Gastroesophageal sphincter (tissue), 4 donors: ENCODE data around the gene CTNNA3. TPM values are rescaled to one million over a fixed set of nuclear protein-coding genes. Genes with fewer than 3 reads are reported as not detected.

ENCODE experiments used
- ATAC-seq: fragments of 150-250 bp; one replicate; pipeline ENCODE4 v1.9.1; 2016; ENCODE audit warnings: mild to moderate bottlenecking, moderate library complexity
- H3K27ac ChIP-seq, 4 donors: fragments of 200-600 bp; sonication (generic) in 3 of 4; 1 replicate in 3 of 4; 2 replicates in 1 of 4; pipeline ENCODE4 v1.5.1; 2016 to 2019
- H3K27me3 ChIP-seq: fragments of 200-600 bp; sonication (generic); one replicate; pipeline ENCODE4 v1.5.1; 2019
- H3K36me3 ChIP-seq, 2 donors: fragments of 200-600 bp; sonication (generic); one replicate each; pipeline ENCODE4 v1.5.1; 2019; ENCODE audit warnings: control low read depth in 1 of 2
- H3K4me1 ChIP-seq, 3 donors: fragments of 200-600 bp; sonication (generic); 1 replicate in 2 of 3; 2 replicates in 1 of 3; pipeline ENCODE4 v1.5.1; 2016 to 2019; ENCODE audit warnings: control low read depth in 2 of 3
- H3K4me3 ChIP-seq, 2 donors: fragments of 200-600 bp; sonication (generic); one replicate each; pipeline ENCODE4 v1.5.1; 2019; ENCODE audit warnings: mild to moderate bottlenecking in 1 of 2, moderate library complexity in 1 of 2
- H3K9me3 ChIP-seq, 3 donors: fragments of 200-600 bp; sonication (generic); one replicate each; pipeline ENCODE4 v1.5.1; 2017 to 2019; ENCODE audit warnings: control low read depth in 2 of 3
- CTCF ChIP-seq, 4 experiments: fragments of 200-600 bp in 2 of 4; fragments of 450-650 bp in 2 of 4; sonication (generic) in 1 of 4; IDR thresholded peaks; one replicate each; pipeline ENCODE4 v1.5.1; 2017 to 2019; ENCODE audit warnings: antibody characterized with exemption in 4 of 4, mild to moderate bottlenecking in 2 of 4, moderate library complexity in 2 of 4
- EP300 ChIP-seq: sonication (generic); formaldehyde crosslinking; IDR thresholded peaks from one replicate; pipeline ENCODE4 v1.6.1; 2017; ENCODE audit warnings: antibody characterized with exemption, mild to moderate bottlenecking
- POLR2A ChIP-seq, 2 donors: fragments of 450-650 bp; IDR thresholded peaks; one replicate each; pipeline ENCODE4 v1.6.1; 2017; ENCODE audit warnings: antibody characterized with exemption in 2 of 2, mild to moderate bottlenecking in 2 of 2, moderate library complexity in 1 of 2
- POLR2AphosphoS5 ChIP-seq: sonication (generic); formaldehyde crosslinking; IDR thresholded peaks from one replicate; pipeline ENCODE4 v1.6.1; 2017; ENCODE audit warnings: antibody characterized with exemption
- WGBS, 2 donors: methylation state at CpG; one replicate each; pipeline ENCODE4 v1.1.5; 2018; ENCODE audit warnings: low coverage in 1 of 2; 5-methylcytosine and 5-hydroxymethylcytosine counted together
- total RNA-seq, 4 donors: library from RNA; depleted of rRNA; stranded (reverse); fragments of >200 nt; gene quantifications; one replicate each; pipeline ENCODE4 v1.1.0, GENCODE V29; 2016

The CTNNA3 gene
- total RNA-seq, 4 donors from 2014 or later, result 5.1 to 22.0 (median 13.8) TPM

GRCh38 chr10:66695046-66695445 lies 1000.9 kb downstream of the CTNNA3 start:
- 63 to 90% methylated on average over 1 of the region's 1 CpG for WGBS, 2 donors
- Histone ChIP-seq H3K9me3 (no peaks in the 10 kb centered on the region), H3K27me3 (no peaks in the 10 kb centered on the region), H3K36me3 (no peaks in the 10 kb centered on the region), H3K4me1 (no peaks in the 10 kb centered on the region), H3K27ac (no peak overlapping the region), H3K4me3 (no peak overlapping the region)
- TF ChIP-seq CTCF (IDR thresholded peaks at IDR 0.05) (no peak), POLR2A (IDR thresholded peaks at IDR 0.05) (no peak), EP300 (no peak), POLR2AphosphoS5 (no peak)
- no peak for ATAC-seq

GRCh38 chr10:66684581-66684980 lies 1011.4 kb downstream of the CTNNA3 start:
- H3K4me1 ChIP-seq, result no peaks in the 10 kb centered on the region
- ATAC-seq, result no peak
- H3K36me3 ChIP-seq, result no peaks in the 10 kb centered on the region
- H3K27me3 ChIP-seq, result no peaks in the 10 kb centered on the region
- WGBS, 2 donors, result 29 to 52% methylated on average over 3 of the region's 3 CpGs
- no peak overlapping the region for H3K27ac ChIP-seq
- TF ChIP-seq POLR2AphosphoS5 (no peak), POLR2A (IDR thresholded peaks at IDR 0.05) (no peak), EP300 (no peak), CTCF (IDR thresholded peaks at IDR 0.05) (no peak)
- no peak overlapping the region for H3K4me3 ChIP-seq
- no peaks in the 10 kb centered on the region for H3K9me3 ChIP-seq

- Histone ChIP-seq H3K36me3 (no peaks in the 10 kb centered on the region), H3K27ac (no peak overlapping the region), H3K4me3 (no peak overlapping the region), H3K9me3 (no peaks in the 10 kb centered on the region), H3K27me3 (no peaks in the 10 kb centered on the region), H3K4me1 (no peaks in the 10 kb centered on the region)
- no peak for ATAC-seq
- 92 to 100% methylated on average over 1 of the region's 1 CpG for WGBS, 2 donors
- TF ChIP-seq EP300 (no peak), CTCF (IDR thresholded peaks at IDR 0.05) (no peak), POLR2A (IDR thresholded peaks at IDR 0.05) (no peak), POLR2AphosphoS5 (no peak)
These were observed 1015.1 kb downstream of the CTNNA3 start for GRCh38 chr10:66680886-66681285.

GRCh38 chr10:66678521-66678920 lies 1017.5 kb downstream of the CTNNA3 start:
- H3K4me3 ChIP-seq, result no peak overlapping the region
- WGBS, 2 donors, result 91 to 100% methylated on average over 2 to 3 of the region's 3 CpGs
- no peaks in the 10 kb centered on the region for H3K4me1 ChIP-seq
- H3K36me3 ChIP-seq, result no peaks in the 10 kb centered on the region
- TF ChIP-seq POLR2A (IDR thresholded peaks at IDR 0.05) (no peak), POLR2AphosphoS5 (no peak), EP300 (no peak), CTCF (IDR thresholded peaks at IDR 0.05) (no peak)
- no peaks in the 10 kb centered on the region for H3K27me3 ChIP-seq
- H3K9me3 ChIP-seq, result no peaks in the 10 kb centered on the region
- no peak for ATAC-seq
- H3K27ac ChIP-seq, result no peak overlapping the region

GRCh38 chr10:66673071-66673470 lies 1022.9 kb downstream of the CTNNA3 start:
- Histone ChIP-seq H3K36me3 (no peaks in the 10 kb centered on the region), H3K27me3 (no peaks in the 10 kb centered on the region), H3K4me1 (no peaks in the 10 kb centered on the region), H3K9me3 (no peaks in the 10 kb centered on the region), H3K27ac (no peak overlapping the region), H3K4me3 (no peak overlapping the region)
- 45 to 79% methylated on average over 2 of the region's 2 CpGs for WGBS, 2 donors
- TF ChIP-seq POLR2A (IDR thresholded peaks at IDR 0.05) (no peak), POLR2AphosphoS5 (no peak), EP300 (no peak), CTCF (IDR thresholded peaks at IDR 0.05) (no peak)
- no peak for ATAC-seq
